Neural cell (in vitro differentiated cells): Measurements from ENCODE around the gene PTOV1. TPM values are rescaled to one million over a fixed set of nuclear protein-coding genes. Genes with fewer than 3 reads are reported as not detected.

Experiments
- H2AFZ ChIP-seq: fragments of 200-600, 300-800 bp; sonication (generic), shearing (Covaris generic); 2 replicates; pipeline ENCODE4 v1.6.0; 2014; ENCODE audit warnings: low read depth, mild to moderate bottlenecking, antibody characterized with exemption, low read length, moderate library complexity
- H3F3A ChIP-seq: fragments of 200-600 bp; shearing (Covaris generic); 2 replicates; pipeline ENCODE4 v1.6.1; 2016; ENCODE audit warnings: mild to moderate bottlenecking, moderate library complexity, mixed read lengths, antibody characterized with exemption, low read length; ENCODE audit not compliant: insufficient read depth, poor library complexity, severe bottlenecking
- H3K27ac ChIP-seq: fragments of 200-600, 300-800 bp; sonication (generic), shearing (Covaris generic); 2 replicates; pipeline ENCODE4 v1.5.1; 2014; ENCODE audit warnings: mild to moderate bottlenecking, low read length, moderate library complexity
- H3K27me3 ChIP-seq: fragments of 300-800, 200-600 bp; sonication (generic), shearing (Covaris generic); 2 replicates; pipeline ENCODE4 v1.6.0; 2014; ENCODE audit warnings: mild to moderate bottlenecking, low read depth, low read length, moderate library complexity; ENCODE audit not compliant: insufficient read depth
- H3K36me3 ChIP-seq: fragments of 300-800, 200-600 bp; sonication (generic), shearing (Covaris generic); 2 replicates; pipeline ENCODE4 v1.5.1; 2014; ENCODE audit warnings: mild to moderate bottlenecking, antibody characterized with exemption, low read length, moderate library complexity; ENCODE audit not compliant: insufficient read depth
- H3K4me2 ChIP-seq: fragments of 300-800, 200-600 bp; sonication (generic), shearing (Covaris generic); 2 replicates; pipeline ENCODE4 v1.6.0; 2014; ENCODE audit warnings: mild to moderate bottlenecking, low read length
- H3K4me3 ChIP-seq: fragments of 300-800, 200-600 bp; sonication (generic), shearing (Covaris generic); 2 replicates; pipeline ENCODE4 v1.5.1; 2014; ENCODE audit warnings: mild to moderate bottlenecking, low read length, moderate library complexity
- H3K79me2 ChIP-seq: fragments of 200-600 bp; shearing (Covaris generic); replicated peaks from 2 replicates; pipeline ENCODE4 v1.6.0; 2014; ENCODE audit warnings: mild to moderate bottlenecking, low read length, moderate library complexity; ENCODE audit not compliant: insufficient read depth
- H3K9ac ChIP-seq: fragments of 300-800, 200-600 bp; sonication (generic), shearing (Covaris generic); 2 replicates; pipeline ENCODE4 v1.6.1; 2016; ENCODE audit warnings: mild to moderate bottlenecking, low read length, mixed read lengths
- H3K9me2 ChIP-seq: fragments of 200-600 bp; shearing (Covaris generic); 2 replicates; pipeline ENCODE4 v1.6.1; 2016; ENCODE audit warnings: mild to moderate bottlenecking, low read length, mixed read lengths; ENCODE audit not compliant: insufficient read depth
- H3K9me3 ChIP-seq: fragments of 200-600, 300-800 bp; sonication (generic), shearing (Covaris generic); 2 replicates; pipeline ENCODE4 v1.6.1; 2016; ENCODE audit warnings: mild to moderate bottlenecking, mixed run types, low read length, moderate library complexity, mixed read lengths
- H4K20me1 ChIP-seq: fragments of 200-600 bp; shearing (Covaris generic); 2 replicates; pipeline ENCODE4 v1.6.1; 2016; ENCODE audit warnings: mild to moderate bottlenecking, mixed run types; ENCODE audit not compliant: insufficient read depth
- EP300 ChIP-seq: fragments of 450-650 bp; conservative IDR thresholded peaks from 2 replicates; pipeline ENCODE4 v1.6.1; 2014; ENCODE audit warnings: antibody characterized with exemption, mild to moderate bottlenecking, moderate library complexity; ENCODE audit not compliant: poor library complexity, severe bottlenecking
- EZH2 ChIP-seq: fragments of 200-600, 300-800 bp; shearing (Covaris generic), sonication (generic); IDR thresholded peaks from 2 replicates; pipeline ENCODE4 v1.6.1; 2014; ENCODE audit warnings: antibody characterized with exemption, low read length, borderline replicate concordance, mild to moderate bottlenecking; ENCODE audit not compliant: insufficient read depth, poor library complexity, severe bottlenecking
- MXI1 ChIP-seq: fragments of 450-650 bp; conservative IDR thresholded peaks from 2 replicates; pipeline ENCODE4 v1.6.1; 2014; ENCODE audit warnings: antibody characterized with exemption, mild to moderate bottlenecking; ENCODE audit not compliant: poor library complexity, severe bottlenecking
- POLR2AphosphoS5 ChIP-seq: IDR thresholded peaks from 2 replicates; pipeline ENCODE4 v1.6.1; 2012
- RAD21 ChIP-seq: fragments of 450-650 bp; conservative IDR thresholded peaks from 2 replicates; pipeline ENCODE4 v1.6.1; 2014; ENCODE audit warnings: antibody characterized with exemption, mild to moderate bottlenecking, moderate library complexity
- SMC3 ChIP-seq: fragments of 450-650 bp; conservative IDR thresholded peaks from 2 replicates; pipeline ENCODE4 v1.6.1; 2014; ENCODE audit warnings: antibody characterized with exemption, mild to moderate bottlenecking, moderate library complexity; ENCODE audit not compliant: poor library complexity
- TAF1 ChIP-seq: IDR thresholded peaks from 2 replicates; pipeline ENCODE4 v1.6.1; 2012; ENCODE audit warnings: low read depth
- polyA plus RNA-seq: library from polyadenylated mRNA; depleted of rRNA; stranded (reverse); fragments of >200 nt; gene quantifications from 2 replicates; pipeline ENCODE4 v1.2.3, GENCODE V29; 2014
- TF ChIP-seq, protein P1 (sequence below): fragments of 450-650 bp; IDR thresholded peaks from 2 replicates; pipeline ENCODE4 v1.5.1; 2014; ENCODE audit warnings: antibody characterized with exemption, mild to moderate bottlenecking, moderate library complexity; ENCODE audit not compliant: poor library complexity, severe bottlenecking
- TF ChIP-seq, protein P2 (sequence below): IDR thresholded peaks from 2 replicates; pipeline ENCODE4 v1.6.1; 2012; ENCODE audit warnings: borderline replicate concordance

The PTOV1 gene
- polyA plus RNA-seq, 1 donor from 2014 or later: 199 TPM

DNA sequence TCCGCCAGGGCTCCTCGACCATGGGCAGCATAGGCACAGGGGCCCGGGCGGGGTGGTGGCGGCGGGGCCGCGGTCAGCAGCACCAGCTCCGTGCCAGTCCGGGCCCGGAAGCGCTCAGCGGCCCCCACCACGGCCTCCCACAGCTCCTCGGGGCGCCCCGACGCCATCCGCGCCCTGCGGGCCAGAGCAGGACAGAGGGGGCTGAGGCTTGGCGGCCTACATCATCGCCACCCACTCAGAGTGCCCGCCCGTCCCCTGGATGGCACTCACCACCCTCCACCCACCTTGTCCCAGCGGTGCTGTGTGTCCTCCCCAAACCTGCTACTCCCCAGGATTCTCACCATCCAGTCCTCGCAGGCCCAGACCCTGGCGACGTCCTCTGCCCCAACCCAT lies 22.2 kb downstream of the PTOV1 start:
- Histone ChIP-seq H3K9me3 (no peaks in the 10 kb centered on the region), H4K20me1 (no peaks in the 10 kb centered on the region), H3K9ac (no peak overlapping the region), H3K4me2 (no peak overlapping the region), H3K27ac (no peak overlapping the region), H3K36me3 (no peaks in the 10 kb centered on the region), H3K4me3 (no peak overlapping the region), H3K9me2 (no peaks in the 10 kb centered on the region), H3K27me3 (no peaks in the 10 kb centered on the region), H2AFZ (no peak overlapping the region), H3K79me2 (peaks cover 14% of the 10 kb centered on the region), H3F3A (no peaks in the 10 kb centered on the region)
- TF ChIP-seq, protein P1, sequence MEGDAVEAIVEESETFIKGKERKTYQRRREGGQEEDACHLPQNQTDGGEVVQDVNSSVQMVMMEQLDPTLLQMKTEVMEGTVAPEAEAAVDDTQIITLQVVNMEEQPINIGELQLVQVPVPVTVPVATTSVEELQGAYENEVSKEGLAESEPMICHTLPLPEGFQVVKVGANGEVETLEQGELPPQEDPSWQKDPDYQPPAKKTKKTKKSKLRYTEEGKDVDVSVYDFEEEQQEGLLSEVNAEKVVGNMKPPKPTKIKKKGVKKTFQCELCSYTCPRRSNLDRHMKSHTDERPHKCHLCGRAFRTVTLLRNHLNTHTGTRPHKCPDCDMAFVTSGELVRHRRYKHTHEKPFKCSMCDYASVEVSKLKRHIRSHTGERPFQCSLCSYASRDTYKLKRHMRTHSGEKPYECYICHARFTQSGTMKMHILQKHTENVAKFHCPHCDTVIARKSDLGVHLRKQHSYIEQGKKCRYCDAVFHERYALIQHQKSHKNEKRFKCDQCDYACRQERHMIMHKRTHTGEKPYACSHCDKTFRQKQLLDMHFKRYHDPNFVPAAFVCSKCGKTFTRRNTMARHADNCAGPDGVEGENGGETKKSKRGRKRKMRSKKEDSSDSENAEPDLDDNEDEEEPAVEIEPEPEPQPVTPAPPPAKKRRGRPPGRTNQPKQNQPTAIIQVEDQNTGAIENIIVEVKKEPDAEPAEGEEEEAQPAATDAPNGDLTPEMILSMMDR: no peak
- TF ChIP-seq EZH2 (no peak), TAF1 (no peak), EP300 (no peak)

DNA sequence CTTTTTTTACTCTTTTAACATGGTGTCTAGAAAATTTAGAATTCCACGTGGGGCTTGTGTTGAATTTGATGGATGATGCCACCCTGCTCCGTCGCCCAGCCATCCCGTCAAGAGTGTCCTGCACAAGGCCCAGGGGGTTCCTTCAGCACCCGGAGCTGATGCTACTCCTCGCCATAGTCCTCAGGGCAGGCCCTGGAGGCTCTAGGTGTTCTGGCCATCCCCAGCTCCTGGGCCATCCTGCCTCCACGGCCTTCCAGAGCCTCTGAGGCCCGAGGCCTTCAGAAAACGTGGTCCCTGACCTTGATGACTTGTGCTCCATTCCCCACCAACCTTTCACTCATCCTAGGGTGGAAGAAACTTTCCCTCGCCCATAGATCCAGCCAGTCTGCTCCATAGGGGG lies 22.9 kb downstream of the PTOV1 start:
- TF ChIP-seq MXI1 (no peak), RAD21 (no peak), POLR2AphosphoS5 (no peak), EZH2 (no peak), TAF1 (no peak), EP300 (no peak), SMC3 (no peak)
- TF ChIP-seq, protein P1: no peak
- TF ChIP-seq, protein P2, sequence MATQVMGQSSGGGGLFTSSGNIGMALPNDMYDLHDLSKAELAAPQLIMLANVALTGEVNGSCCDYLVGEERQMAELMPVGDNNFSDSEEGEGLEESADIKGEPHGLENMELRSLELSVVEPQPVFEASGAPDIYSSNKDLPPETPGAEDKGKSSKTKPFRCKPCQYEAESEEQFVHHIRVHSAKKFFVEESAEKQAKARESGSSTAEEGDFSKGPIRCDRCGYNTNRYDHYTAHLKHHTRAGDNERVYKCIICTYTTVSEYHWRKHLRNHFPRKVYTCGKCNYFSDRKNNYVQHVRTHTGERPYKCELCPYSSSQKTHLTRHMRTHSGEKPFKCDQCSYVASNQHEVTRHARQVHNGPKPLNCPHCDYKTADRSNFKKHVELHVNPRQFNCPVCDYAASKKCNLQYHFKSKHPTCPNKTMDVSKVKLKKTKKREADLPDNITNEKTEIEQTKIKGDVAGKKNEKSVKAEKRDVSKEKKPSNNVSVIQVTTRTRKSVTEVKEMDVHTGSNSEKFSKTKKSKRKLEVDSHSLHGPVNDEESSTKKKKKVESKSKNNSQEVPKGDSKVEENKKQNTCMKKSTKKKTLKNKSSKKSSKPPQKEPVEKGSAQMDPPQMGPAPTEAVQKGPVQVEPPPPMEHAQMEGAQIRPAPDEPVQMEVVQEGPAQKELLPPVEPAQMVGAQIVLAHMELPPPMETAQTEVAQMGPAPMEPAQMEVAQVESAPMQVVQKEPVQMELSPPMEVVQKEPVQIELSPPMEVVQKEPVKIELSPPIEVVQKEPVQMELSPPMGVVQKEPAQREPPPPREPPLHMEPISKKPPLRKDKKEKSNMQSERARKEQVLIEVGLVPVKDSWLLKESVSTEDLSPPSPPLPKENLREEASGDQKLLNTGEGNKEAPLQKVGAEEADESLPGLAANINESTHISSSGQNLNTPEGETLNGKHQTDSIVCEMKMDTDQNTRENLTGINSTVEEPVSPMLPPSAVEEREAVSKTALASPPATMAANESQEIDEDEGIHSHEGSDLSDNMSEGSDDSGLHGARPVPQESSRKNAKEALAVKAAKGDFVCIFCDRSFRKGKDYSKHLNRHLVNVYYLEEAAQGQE: no peak
- Histone ChIP-seq H3K9ac (no peak overlapping the region), H3K4me3 (no peak overlapping the region), H3K9me3 (no peaks in the 10 kb centered on the region), H3K4me2 (no peak overlapping the region), H4K20me1 (no peaks in the 10 kb centered on the region), H3K9me2 (no peaks in the 10 kb centered on the region), H3K27me3 (no peaks in the 10 kb centered on the region), H3K79me2 (peaks cover 14% of the 10 kb centered on the region), H2AFZ (no peak overlapping the region), H3F3A (no peaks in the 10 kb centered on the region), H3K27ac (no peak overlapping the region), H3K36me3 (no peaks in the 10 kb centered on the region)
